Adrenal gland (tissue), 12 donors: ENCODE data around the gene SNRNP35. TPM values are rescaled to one million over a fixed set of nuclear protein-coding genes. Genes with fewer than 3 reads are reported as not detected.
"Not testable (repeated sequence)": the region's sequence is repeated elsewhere in the genome, so short reads cannot be mapped to it uniquely, and the experiment has no call there.

ENCODE experiments used
- DNase-seq, 7 donors: peaks; one replicate each; pipeline ENCODE4 v3.0.0-alpha.2; 2019 to 2020
- H3K27ac ChIP-seq, 5 donors: fragments of 200-600 bp; sonication (generic) in 4 of 5; 1 replicate in 3 of 5; 2 replicates in 2 of 5; pipeline versions ENCODE4 v1.5.1 to v1.8.0; 2016 to 2020; ENCODE audit warnings: mild to moderate bottlenecking in 1 of 5
- H3K27me3 ChIP-seq: fragments of 200-600 bp; 2 replicates; pipeline ENCODE4 v1.8.0; 2021
- H3K36me3 ChIP-seq, 2 donors: fragments of 200-600 bp; replicated peaks in 1 of 2; 1 replicate in 1 of 2; 2 replicates in 1 of 2; pipeline versions ENCODE4 v1.5.1 to v1.8.0; 2018 to 2022
- H3K4me1 ChIP-seq, 2 donors: fragments of 200-600 bp; replicated peaks in 1 of 2; 1 replicate in 1 of 2; 2 replicates in 1 of 2; pipeline versions ENCODE4 v1.5.1 to v1.8.0; 2018 to 2021
- H3K4me3 ChIP-seq, 4 donors: fragments of 200-600 bp; sonication (generic) in 3 of 4; one replicate each; pipeline ENCODE4 v1.5.1; 2016 to 2018
- H3K9me3 ChIP-seq, 3 donors: fragments of 200-600 bp; sonication (generic) in 1 of 3; replicated peaks in 1 of 3; 1 replicate in 2 of 3; 2 replicates in 1 of 3; pipeline versions ENCODE4 v1.5.1 to v1.8.0; 2016 to 2021
- POLR2A ChIP-seq, 2 donors: fragments of 450-650 bp; IDR thresholded peaks; one replicate each; pipeline ENCODE4 v1.6.1; 2017; ENCODE audit warnings: antibody characterized with exemption in 2 of 2, mild to moderate bottlenecking in 2 of 2, moderate library complexity in 1 of 2
- WGBS, 4 donors: extraction: QIAGEN DNeasy Blood & Tissue Kit in 2 of 4; methylation state at CpG; one replicate each; pipeline versions ENCODE4 v1.1.5 to v1.1.7; 2013 to 2017; 5-methylcytosine and 5-hydroxymethylcytosine counted together
- intact Hi-C, 2 donors: fragments of 100-400 bp; cut with DNase I; formaldehyde crosslinking; loops; one replicate each; pipeline versions ENCODE4 v1.14.1 to v1.15.0; 2022 to 2023
- polyA plus RNA-seq, 3 donors: library from polyadenylated mRNA; stranded (reverse); fragments of 200-250 nt in 2 of 3; fragments of 350-450 nt in 1 of 3; fragmentation: Illumina TruSeq in 1 of 3; extraction: RNeasy Lipid Tissue Mini Kit (QIAGEN cat#74804) in 1 of 3; gene quantifications; one replicate each; pipeline ENCODE4 v1.2.3, GENCODE V29; 2013 to 2014
- total RNA-seq, 9 donors: library from RNA; depleted of rRNA in 4 of 9; stranded (reverse); fragments of >200 nt in 4 of 9; fragments of 120-200 nt in 1 of 9; fragmentation: NEBNext Ultra II Directional in 1 of 9; extraction: Animal tissue kit (Norgen Biotek cat#: 25700) in 1 of 9; gene quantifications; one replicate each; pipeline versions ENCODE4 v1.1.0 to v1.2.4, GENCODE V29; 2013 to 2023
- TF ChIP-seq, protein P1 (sequence below), 6 experiments: fragments of 450-650 bp in 4 of 6; fragments of 200-600 bp in 2 of 6; sonication (generic) in 1 of 6; IDR thresholded peaks; 1 replicate in 5 of 6; 2 replicates in 1 of 6; pipeline versions ENCODE4 v1.5.1 to v1.8.0; 2016 to 2021; ENCODE audit warnings: antibody characterized with exemption in 6 of 6, mild to moderate bottlenecking in 2 of 6, moderate library complexity in 1 of 6
- donor health status: healthy with polysubstance abuse.
- donor health status: Bipolar disorder and iron deficiency.
- donor health status: DM: yes; HTN: yes; CAD: no.
- donor health status: DM: no; HTN: no; CAD: no.
- donor health status: DM: no; HTN: no; CAD: no.
- donor health status: DM: yes; HTN: yes; CAD: no.

The SNRNP35 gene
- total and polyA plus RNA-seq, 12 donors: 12.5 to 157 (median 18.0) TPM

GRCh38 chr12:123491481-123491880 lies 33.5 kb downstream of the SNRNP35 start:
- 90 to 96% (median 93%) methylated on average over 12 to 13 of the region's 13 CpGs for WGBS, 4 donors
- Histone ChIP-seq H3K4me1 (no peaks in the 10 kb centered on the region), H3K9me3 (no peaks in the 10 kb centered on the region), H3K27me3 (no peaks in the 10 kb centered on the region), H3K4me3 (no peak overlapping the region), H3K27ac (no peak overlapping the region), H3K36me3 (peaks cover 0 to 2% of the 10 kb centered on the region in 2 donors)
- DNase-seq: no peak
- intact Hi-C loops: no loop called here
- no peak for TF ChIP-seq POLR2A (IDR thresholded peaks at IDR 0.05)
- TF ChIP-seq, protein P1, sequence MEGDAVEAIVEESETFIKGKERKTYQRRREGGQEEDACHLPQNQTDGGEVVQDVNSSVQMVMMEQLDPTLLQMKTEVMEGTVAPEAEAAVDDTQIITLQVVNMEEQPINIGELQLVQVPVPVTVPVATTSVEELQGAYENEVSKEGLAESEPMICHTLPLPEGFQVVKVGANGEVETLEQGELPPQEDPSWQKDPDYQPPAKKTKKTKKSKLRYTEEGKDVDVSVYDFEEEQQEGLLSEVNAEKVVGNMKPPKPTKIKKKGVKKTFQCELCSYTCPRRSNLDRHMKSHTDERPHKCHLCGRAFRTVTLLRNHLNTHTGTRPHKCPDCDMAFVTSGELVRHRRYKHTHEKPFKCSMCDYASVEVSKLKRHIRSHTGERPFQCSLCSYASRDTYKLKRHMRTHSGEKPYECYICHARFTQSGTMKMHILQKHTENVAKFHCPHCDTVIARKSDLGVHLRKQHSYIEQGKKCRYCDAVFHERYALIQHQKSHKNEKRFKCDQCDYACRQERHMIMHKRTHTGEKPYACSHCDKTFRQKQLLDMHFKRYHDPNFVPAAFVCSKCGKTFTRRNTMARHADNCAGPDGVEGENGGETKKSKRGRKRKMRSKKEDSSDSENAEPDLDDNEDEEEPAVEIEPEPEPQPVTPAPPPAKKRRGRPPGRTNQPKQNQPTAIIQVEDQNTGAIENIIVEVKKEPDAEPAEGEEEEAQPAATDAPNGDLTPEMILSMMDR (IDR thresholded peaks at IDR 0.05): no peak

DNA sequence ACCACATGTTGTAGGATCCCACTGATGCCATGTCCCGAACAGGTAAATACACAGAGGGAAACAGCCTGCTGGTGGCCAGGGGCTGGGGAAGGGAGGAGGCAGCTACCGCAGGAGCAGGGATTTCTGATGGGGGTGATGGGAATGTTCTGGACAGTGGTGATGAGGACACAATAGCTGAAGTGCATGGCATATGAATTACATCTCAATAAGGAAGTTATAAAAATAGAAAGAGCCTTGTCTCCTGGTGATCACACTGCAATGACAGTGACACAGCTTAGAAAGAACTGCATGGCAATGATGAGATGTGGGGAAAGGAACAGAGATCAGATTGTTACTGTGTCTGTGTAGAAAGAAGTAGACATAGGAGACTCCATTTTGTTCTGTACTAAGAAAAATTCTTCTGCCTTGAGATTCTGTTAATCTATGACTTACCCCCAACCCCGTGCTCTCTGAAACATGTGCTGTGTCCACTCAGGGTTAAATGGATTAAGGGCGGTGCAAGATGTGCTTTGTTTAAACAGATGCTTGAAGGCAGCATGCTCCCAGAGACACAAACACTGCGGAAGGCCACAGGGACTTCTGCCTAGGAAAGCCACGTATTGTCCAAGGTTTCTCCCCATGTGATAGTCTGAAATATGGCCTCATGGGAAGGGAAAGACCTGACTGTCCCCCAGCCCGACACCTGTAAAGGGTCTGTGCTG lies 34.5 kb downstream of the SNRNP35 start:
- H3K27ac ChIP-seq, DNase-seq, H3K4me1 ChIP-seq, intact Hi-C loops, H3K36me3 ChIP-seq, H3K9me3 ChIP-seq, H3K27me3 ChIP-seq, H3K4me3 ChIP-seq: not testable (repeated sequence)
- WGBS, 4 donors: 74 to 84% (median 78%) methylated on average over 6 to 7 of the region's 7 CpGs

DNA sequence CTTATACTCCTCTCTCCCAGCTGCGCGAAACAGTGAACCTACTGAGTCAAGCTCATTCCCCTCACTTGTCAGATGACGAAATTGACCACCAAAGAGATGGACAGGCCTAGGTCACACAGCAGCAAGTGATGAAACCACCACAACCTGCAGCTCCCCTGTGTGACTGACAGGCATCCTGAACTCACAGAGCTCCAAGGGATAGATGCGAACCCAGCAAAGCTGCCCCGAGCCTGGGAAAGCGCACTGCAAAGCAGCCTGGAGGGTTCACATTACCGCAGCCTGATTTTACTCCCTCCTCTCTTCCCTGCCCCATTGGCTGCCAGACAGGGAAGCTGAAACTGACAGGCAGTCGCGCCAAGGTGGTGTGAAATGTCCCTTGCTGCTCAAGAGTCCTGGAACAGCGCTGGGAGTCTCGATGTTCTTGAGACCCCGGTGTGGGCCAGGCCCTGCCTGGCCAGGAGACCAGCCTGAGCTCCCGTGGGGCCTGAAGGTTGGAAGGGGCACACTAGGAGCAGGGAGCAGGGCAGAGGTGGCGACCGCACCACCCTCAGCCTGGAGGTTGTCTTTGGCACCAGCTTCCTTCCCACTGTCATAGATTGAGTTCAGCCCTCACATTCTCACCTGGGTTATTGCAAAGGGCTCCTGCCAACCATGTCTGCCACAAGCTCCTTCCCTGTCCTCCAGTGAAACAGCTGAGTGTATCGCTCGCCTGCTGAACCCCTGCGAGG lies 36.3 kb downstream of the SNRNP35 start:
- no peak overlapping the region for H3K4me3 ChIP-seq
- WGBS, 4 donors: 93 to 96% (median 95%) methylated on average over 8 to 18 of the region's 18 CpGs
- H3K9me3 ChIP-seq: no peaks in the 10 kb centered on the region
- no peak for DNase-seq
- no peaks in the 10 kb centered on the region for H3K27me3 ChIP-seq
- no peaks in the 10 kb centered on the region for H3K4me1 ChIP-seq
- H3K27ac ChIP-seq: no peak overlapping the region
- intact Hi-C loops: no loop called here
- peaks cover 0 to 27% of the 10 kb centered on the region in 2 donors for H3K36me3 ChIP-seq
- no peak for TF ChIP-seq POLR2A (IDR thresholded peaks at IDR 0.05)

GRCh38 chr12:123497065-123497464 lies 39.1 kb downstream of the SNRNP35 start:
- WGBS, 4 donors: 89 to 94% (median 92%) methylated on average over 7 of the region's 7 CpGs
- no peaks in the 10 kb centered on the region for H3K4me1 ChIP-seq
- intact Hi-C loops: no loop called here
- no peaks in the 10 kb centered on the region for H3K27me3 ChIP-seq
- H3K4me3 ChIP-seq: no peak overlapping the region
- H3K36me3 ChIP-seq: peaks cover 0 to 27% of the 10 kb centered on the region in 2 donors
- H3K9me3 ChIP-seq: no peaks in the 10 kb centered on the region
- DNase-seq: no peak
- no peak overlapping the region for H3K27ac ChIP-seq
- TF ChIP-seq, protein P1 (IDR thresholded peaks at IDR 0.05): no peak
- no peak for TF ChIP-seq POLR2A (IDR thresholded peaks at IDR 0.05)

- H3K4me1 ChIP-seq: no peaks in the 10 kb centered on the region
- peaks cover 0 to 27% of the 10 kb centered on the region in 2 donors for H3K36me3 ChIP-seq
- intact Hi-C loops: no loop called here
- no peak overlapping the region for H3K4me3 ChIP-seq
- DNase-seq: no peak
- WGBS, 4 donors: 88 to 92% (median 89%) methylated on average over 12 to 13 of the region's 13 CpGs
- H3K27me3 ChIP-seq: no peaks in the 10 kb centered on the region
- H3K27ac ChIP-seq: no peak overlapping the region
- no peaks in the 10 kb centered on the region for H3K9me3 ChIP-seq
- TF ChIP-seq, protein P1 (IDR thresholded peaks at IDR 0.05): no peak
- TF ChIP-seq POLR2A (IDR thresholded peaks at IDR 0.05): no peak
These were observed 40.3 kb downstream of the SNRNP35 start for GRCh38 chr12:123498126-123498825.
